WTC11 (cell line): ENCODE results near the gene TNFRSF13B. TPM values are rescaled to one million over a fixed set of nuclear protein-coding genes. Genes with fewer than 3 reads are reported as not detected.

Experiments
- ATAC-seq: fragments of 200-7000 bp; cut with Tn5 transposase; 2 replicates; pipeline ENCODE4 v1.10.0; 2021; ENCODE audit warnings: mild to moderate bottlenecking, moderate library complexity
- CTCF ChIA-PET: fragments of 300-600 bp; sonication (Branson Sonifier 250); formaldehyde crosslinking; loops from one replicate; lab custom pipeline; 2021; ENCODE audit warnings: antibody characterized with exemption; lab: Charles Lee
- POLR2A ChIA-PET: fragments of 350-600 bp; sonication (Branson Sonifier 250); formaldehyde crosslinking; loops from one replicate; lab custom pipeline; 2021; ENCODE audit warnings: antibody characterized with exemption; lab: Charles Lee
- DNase-seq: peaks from one replicate; pipeline ENCODE4 v3.0.0; 2021; ENCODE audit warnings: low spot score
- H3K27ac Mint-ChIP-seq: 2 replicates; pipeline ENCODE4 v1.8.0; 2021; ENCODE audit warnings: mixed read lengths
- H3K27me3 Mint-ChIP-seq: 2 replicates; pipeline ENCODE4 v1.8.0; 2021; ENCODE audit warnings: low read depth, mild to moderate bottlenecking, moderate library complexity, mixed read lengths
- H3K36me3 Mint-ChIP-seq: 2 replicates; pipeline ENCODE4 v1.8.0; 2021; ENCODE audit warnings: mixed read lengths
- H3K4me1 Mint-ChIP-seq: 2 replicates; pipeline ENCODE4 v1.8.0; 2022; ENCODE audit warnings: mixed read lengths
- H3K4me3 Mint-ChIP-seq: 2 replicates; pipeline ENCODE4 v1.8.0; 2021; ENCODE audit warnings: mild to moderate bottlenecking, moderate library complexity, mixed read lengths
- H3K9me3 Mint-ChIP-seq: 2 replicates; pipeline ENCODE4 v1.8.0; 2021; ENCODE audit warnings: mixed read lengths
- ELF4 ChIP-seq: sonication (generic); formaldehyde crosslinking; IDR thresholded peaks from 2 replicates; pipeline ENCODE4 v1.8.1; 2022; ENCODE audit warnings: low read depth, mild to moderate bottlenecking, moderate library complexity, missing genetic modification reagents
- ERG ChIP-seq: fragments of 250-450 bp; sonication (Bioruptor Pico); IDR thresholded peaks from 2 replicates; pipeline ENCODE4 v1.8.0; 2021; ENCODE audit warnings: mild to moderate bottlenecking
- FOXK1 ChIP-seq: sonication (generic); formaldehyde crosslinking; IDR thresholded peaks from 2 replicates; pipeline ENCODE4 v1.8.0; 2022; ENCODE audit warnings: mild to moderate bottlenecking, moderate library complexity, missing genetic modification reagents
- FOXP1 ChIP-seq: sonication (generic); formaldehyde crosslinking; IDR thresholded peaks from 2 replicates; pipeline ENCODE4 v1.8.0; 2022; ENCODE audit warnings: missing genetic modification reagents, mild to moderate bottlenecking, moderate library complexity, borderline replicate concordance
- GRHL2 ChIP-seq: fragments of 250-450 bp; sonication (Bioruptor Pico); IDR thresholded peaks from 2 replicates; pipeline ENCODE4 v1.8.0; 2022; ENCODE audit warnings: mild to moderate bottlenecking, moderate library complexity; ENCODE audit not compliant: insufficient replicate concordance, severe bottlenecking
- GTF2I ChIP-seq: fragments of 250-450 bp; sonication (Bioruptor Pico); conservative IDR thresholded peaks from 2 replicates; pipeline ENCODE4 v1.4.0; 2021; ENCODE audit warnings: mild to moderate bottlenecking
- HMGA2 ChIP-seq: fragments of 250-450 bp; sonication (Bioruptor Pico); IDR thresholded peaks from 2 replicates; pipeline ENCODE4 v1.4.0; 2021; ENCODE audit warnings: mild to moderate bottlenecking, moderate library complexity
- MXD4 ChIP-seq: fragments of 250-450 bp; sonication (Bioruptor Pico); IDR thresholded peaks from 2 replicates; pipeline ENCODE4 v1.8.0; 2021; ENCODE audit warnings: mild to moderate bottlenecking, moderate library complexity, borderline replicate concordance
- NFATC4 ChIP-seq: fragments of 250-450 bp; sonication (Bioruptor Pico); IDR thresholded peaks from 2 replicates; pipeline ENCODE4 v1.9.0; 2021; ENCODE audit warnings: mild to moderate bottlenecking
- NR2C2 ChIP-seq: sonication (generic); formaldehyde crosslinking; IDR thresholded peaks from 2 replicates; pipeline ENCODE4 v1.8.0; 2022; ENCODE audit warnings: mild to moderate bottlenecking, missing genetic modification reagents
- NR3C1 ChIP-seq: sonication (generic); formaldehyde crosslinking; conservative IDR thresholded peaks from 2 replicates; pipeline ENCODE4 v1.8.1; 2023; ENCODE audit warnings: low read depth, mild to moderate bottlenecking, missing genetic modification reagents
- PRDM15 ChIP-seq: sonication (generic); formaldehyde crosslinking; IDR thresholded peaks from 2 replicates; pipeline ENCODE4 v1.8.0; 2022; ENCODE audit warnings: missing genetic modification reagents
- PREB ChIP-seq: sonication (generic); formaldehyde crosslinking; IDR thresholded peaks from 2 replicates; pipeline ENCODE4 v1.8.1; 2022; ENCODE audit warnings: mild to moderate bottlenecking, missing genetic modification reagents, moderate library complexity, borderline replicate concordance
- RELA ChIP-seq: sonication (generic); formaldehyde crosslinking; IDR thresholded peaks from 2 replicates; pipeline ENCODE4 v1.8.1; 2022; ENCODE audit warnings: missing genetic modification reagents, mild to moderate bottlenecking, borderline replicate concordance
- SOX15 ChIP-seq: fragments of 250-450 bp; sonication (Bioruptor Pico); IDR thresholded peaks from 2 replicates; pipeline ENCODE4 v1.9.0; 2021; ENCODE audit warnings: mild to moderate bottlenecking
- SP1 ChIP-seq: sonication (generic); formaldehyde crosslinking; conservative IDR thresholded peaks from 2 replicates; pipeline ENCODE4 v1.8.1; 2022; ENCODE audit warnings: missing genetic modification reagents
- TEAD1 ChIP-seq: sonication (generic); formaldehyde crosslinking; IDR thresholded peaks from 2 replicates; pipeline ENCODE4 v1.8.0; 2022; ENCODE audit warnings: mild to moderate bottlenecking, missing genetic modification reagents
- TP53 ChIP-seq: sonication (generic); formaldehyde crosslinking; IDR thresholded peaks from 2 replicates; pipeline ENCODE4 v1.8.1; 2023; ENCODE audit warnings: mild to moderate bottlenecking, missing genetic modification reagents
- ZNF121 ChIP-seq: sonication (generic); formaldehyde crosslinking; IDR thresholded peaks from 2 replicates; pipeline ENCODE4 v1.8.0; 2023; ENCODE audit warnings: missing genetic modification reagents
- ZNF138 ChIP-seq: sonication (generic); formaldehyde crosslinking; conservative IDR thresholded peaks from 2 replicates; pipeline ENCODE4 v1.8.1; 2022; ENCODE audit warnings: mild to moderate bottlenecking, moderate library complexity, missing genetic modification reagents
- ZNF263 ChIP-seq: sonication (generic); formaldehyde crosslinking; IDR thresholded peaks from 2 replicates; pipeline ENCODE4 v1.8.1; 2022; ENCODE audit warnings: low read depth, mild to moderate bottlenecking, moderate library complexity, missing genetic modification reagents
- ZNF416 ChIP-seq: fragments of 250-450 bp; sonication (Bioruptor Pico); IDR thresholded peaks from 2 replicates; pipeline ENCODE4 v1.9.0; 2021; ENCODE audit warnings: mild to moderate bottlenecking, inconsistent platforms
- total RNA-seq: library from RNA; stranded (reverse); gene quantifications from 3 replicates; pipeline ENCODE4 v1.2.3, GENCODE V29; 2021
- TF ChIP-seq, protein P1 (sequence below): sonication (generic); formaldehyde crosslinking; IDR thresholded peaks from 2 replicates; pipeline ENCODE4 v1.8.1; 2022; ENCODE audit warnings: low read depth, mild to moderate bottlenecking, moderate library complexity, missing genetic modification reagents, borderline replicate concordance
- TF ChIP-seq, protein P2 (sequence below): sonication (generic); formaldehyde crosslinking; IDR thresholded peaks from 2 replicates; pipeline ENCODE4 v1.8.0; 2022; ENCODE audit warnings: mild to moderate bottlenecking, missing genetic modification reagents
- TF ChIP-seq, protein P3 (sequence below): sonication (generic); formaldehyde crosslinking; IDR thresholded peaks from 2 replicates; pipeline ENCODE4 v1.8.1; 2023; ENCODE audit warnings: mild to moderate bottlenecking, missing genetic modification reagents

The TNFRSF13B gene
- total RNA-seq, 1 experiment from 2014 or later: not detected

- TF ChIP-seq RELA (CRISPR knock-in tag): no peak
- TF ChIP-seq TP53 (CRISPR knock-in tag): no peak
- TF ChIP-seq ERG: no peak
- TF ChIP-seq SOX15 (CRISPR knock-in tag): no peak
- TF ChIP-seq ZNF138 (CRISPR knock-in tag): no peak
- no peak for TF ChIP-seq NR2C2
- TF ChIP-seq, protein P1, sequence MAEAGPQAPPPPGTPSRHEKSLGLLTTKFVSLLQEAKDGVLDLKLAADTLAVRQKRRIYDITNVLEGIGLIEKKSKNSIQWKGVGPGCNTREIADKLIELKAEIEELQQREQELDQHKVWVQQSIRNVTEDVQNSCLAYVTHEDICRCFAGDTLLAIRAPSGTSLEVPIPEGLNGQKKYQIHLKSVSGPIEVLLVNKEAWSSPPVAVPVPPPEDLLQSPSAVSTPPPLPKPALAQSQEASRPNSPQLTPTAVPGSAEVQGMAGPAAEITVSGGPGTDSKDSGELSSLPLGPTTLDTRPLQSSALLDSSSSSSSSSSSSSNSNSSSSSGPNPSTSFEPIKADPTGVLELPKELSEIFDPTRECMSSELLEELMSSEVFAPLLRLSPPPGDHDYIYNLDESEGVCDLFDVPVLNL: no peak
- TF ChIP-seq NR3C1 (CRISPR knock-in tag): no peak
- TF ChIP-seq, protein P2, sequence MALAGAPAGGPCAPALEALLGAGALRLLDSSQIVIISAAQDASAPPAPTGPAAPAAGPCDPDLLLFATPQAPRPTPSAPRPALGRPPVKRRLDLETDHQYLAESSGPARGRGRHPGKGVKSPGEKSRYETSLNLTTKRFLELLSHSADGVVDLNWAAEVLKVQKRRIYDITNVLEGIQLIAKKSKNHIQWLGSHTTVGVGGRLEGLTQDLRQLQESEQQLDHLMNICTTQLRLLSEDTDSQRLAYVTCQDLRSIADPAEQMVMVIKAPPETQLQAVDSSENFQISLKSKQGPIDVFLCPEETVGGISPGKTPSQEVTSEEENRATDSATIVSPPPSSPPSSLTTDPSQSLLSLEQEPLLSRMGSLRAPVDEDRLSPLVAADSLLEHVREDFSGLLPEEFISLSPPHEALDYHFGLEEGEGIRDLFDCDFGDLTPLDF (CRISPR knock-in tag): no peak
- no peak for TF ChIP-seq ZNF121 (CRISPR knock-in tag)
- no peak for TF ChIP-seq NFATC4 (CRISPR knock-in tag)
- TF ChIP-seq GRHL2 (CRISPR knock-in tag): no peak
- no peak for TF ChIP-seq FOXK1 (CRISPR knock-in tag)
These were observed 33.3 kb downstream of the TNFRSF13B start (continued) for GRCh38 chr17:16938496-16939207.

DNA sequence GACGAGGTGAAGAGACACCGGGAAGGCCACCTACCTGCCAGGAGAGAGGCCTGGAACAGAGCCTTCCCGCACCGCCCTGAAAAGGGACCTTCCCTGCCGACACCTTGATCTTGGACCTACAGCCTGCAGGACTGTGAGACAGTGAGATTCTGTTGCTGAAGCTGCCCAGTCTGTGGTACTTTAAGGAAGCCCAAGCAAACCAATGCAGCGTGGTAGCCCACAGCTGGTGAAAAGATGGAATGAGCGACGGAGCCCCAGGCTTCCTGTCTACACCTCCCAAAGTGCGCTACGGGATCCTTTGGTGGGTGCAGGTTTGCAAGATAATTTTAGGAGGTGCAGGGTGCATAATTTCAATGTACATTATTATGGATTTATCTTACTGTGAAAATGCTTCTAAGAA is 33.9 kb downstream of the TNFRSF13B start:
- peak; percentile 2 for DNase-seq
- TF ChIP-seq RELA (CRISPR knock-in tag): no peak
- no peak for TF ChIP-seq PRDM15 (CRISPR knock-in tag)
- TF ChIP-seq GTF2I: no peak
- no peak for TF ChIP-seq TP53 (CRISPR knock-in tag)
- TF ChIP-seq ELF4 (CRISPR knock-in tag): no peak
- TF ChIP-seq MXD4 (CRISPR knock-in tag): no peak
- TF ChIP-seq PREB (CRISPR knock-in tag): no peak
- TF ChIP-seq, protein P3, sequence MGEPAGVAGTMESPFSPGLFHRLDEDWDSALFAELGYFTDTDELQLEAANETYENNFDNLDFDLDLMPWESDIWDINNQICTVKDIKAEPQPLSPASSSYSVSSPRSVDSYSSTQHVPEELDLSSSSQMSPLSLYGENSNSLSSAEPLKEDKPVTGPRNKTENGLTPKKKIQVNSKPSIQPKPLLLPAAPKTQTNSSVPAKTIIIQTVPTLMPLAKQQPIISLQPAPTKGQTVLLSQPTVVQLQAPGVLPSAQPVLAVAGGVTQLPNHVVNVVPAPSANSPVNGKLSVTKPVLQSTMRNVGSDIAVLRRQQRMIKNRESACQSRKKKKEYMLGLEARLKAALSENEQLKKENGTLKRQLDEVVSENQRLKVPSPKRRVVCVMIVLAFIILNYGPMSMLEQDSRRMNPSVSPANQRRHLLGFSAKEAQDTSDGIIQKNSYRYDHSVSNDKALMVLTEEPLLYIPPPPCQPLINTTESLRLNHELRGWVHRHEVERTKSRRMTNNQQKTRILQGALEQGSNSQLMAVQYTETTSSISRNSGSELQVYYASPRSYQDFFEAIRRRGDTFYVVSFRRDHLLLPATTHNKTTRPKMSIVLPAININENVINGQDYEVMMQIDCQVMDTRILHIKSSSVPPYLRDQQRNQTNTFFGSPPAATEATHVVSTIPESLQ: no peak
- no peak for TF ChIP-seq HMGA2 (CRISPR knock-in tag)
- no peak for TF ChIP-seq FOXK1 (CRISPR knock-in tag)
- TF ChIP-seq ERG: no peak
- TF ChIP-seq ZNF263 (CRISPR knock-in tag): no peak
- TF ChIP-seq TEAD1 (CRISPR knock-in tag): no peak
- no peak for TF ChIP-seq FOXP1 (CRISPR knock-in tag)
- no peak for TF ChIP-seq ZNF416 (CRISPR knock-in tag)
- no peak for TF ChIP-seq SP1 (CRISPR knock-in tag)
- CTCF ChIA-PET: interaction anchor here (2.2 kb wide), 1 partner anchor 54 kb away, joined by 6 read pairs; no protein-coding TSS in a partner anchor
- no peaks in the 10 kb centered on the region for H3K9me3 Mint-ChIP-seq
- H3K27ac Mint-ChIP-seq: no peak overlapping the region
- no peak for ATAC-seq
- H3K27me3 Mint-ChIP-seq: no peaks in the 10 kb centered on the region
- H3K4me1 Mint-ChIP-seq: peaks cover 28% of the 10 kb centered on the region
- POLR2A ChIA-PET: no interaction called here
- no peaks in the 10 kb centered on the region for H3K36me3 Mint-ChIP-seq
- no peak overlapping the region for H3K4me3 Mint-ChIP-seq
